HEK293 (cell line): ENCODE measurements around the gene DSCAM.

ENCODE experiments used
- CTCF ChIA-PET: fragments of 350-600 bp; formaldehyde crosslinking; extraction: SDS; loops from one replicate; lab custom pipeline; 2021; ENCODE audit warnings: antibody characterized with exemption; lab: Yijun Ruan, JAX
- POLR2A ChIA-PET: fragments of 300-600 bp; formaldehyde crosslinking; extraction: SDS; loops from one replicate; lab custom pipeline; 2020; ENCODE audit warnings: antibody characterized with exemption, inconsistent platforms; lab: Yijun Ruan, JAX
- H3K27ac ChIP-seq: fragments of 200-500 bp; sonication (Bioruptor generic); 2 replicates; pipeline ENCODE4 v1.5.1; 2014; ENCODE audit warnings: low read depth, low read length, control low read depth, inconsistent platforms; ENCODE audit errors: extremely low read depth
- H3K36me3 ChIP-seq, 2 experiments: fragments of 200-500 bp in 1 of 2; sonication (Bioruptor generic) in 1 of 2; 1 replicate in 1 of 2; 2 replicates in 1 of 2; pipeline ENCODE4 v1.5.1; 2014 to 2017; ENCODE audit warnings: inconsistent platforms in 2 of 2, low read length in 2 of 2; ENCODE audit not compliant: control insufficient read depth in 2 of 2, insufficient read depth in 1 of 2
- H3K4me1 ChIP-seq: fragments of 200-500 bp; sonication (Bioruptor generic); 2 replicates; pipeline ENCODE4 v1.5.1; 2014; ENCODE audit warnings: mild to moderate bottlenecking, low read length, inconsistent platforms; ENCODE audit not compliant: control insufficient read depth, insufficient read depth
- H3K4me3 ChIP-seq: 2 replicates; pipeline ENCODE4 v1.5.1; 2011; ENCODE audit warnings: low read depth, mild to moderate bottlenecking, control low read depth, low read length, moderate library complexity
- H3K9me3 ChIP-seq: fragments of 200-500 bp; sonication (Bioruptor generic); 2 replicates; pipeline ENCODE4 v1.5.1; 2014; ENCODE audit warnings: low read depth, low read length, inconsistent platforms; ENCODE audit not compliant: control insufficient read depth, insufficient read depth
- GFI1B ChIP-seq: fragments of 450-650 bp; formaldehyde crosslinking; IDR thresholded peaks from 2 replicates; pipeline ENCODE4 v1.5.1; 2016; ENCODE audit warnings: missing biosample characterization, missing genetic modification characterization
- GLI2 ChIP-seq: fragments of 450-650 bp; formaldehyde crosslinking; IDR thresholded peaks from 2 replicates; pipeline ENCODE4; 2017; ENCODE audit warnings: missing biosample characterization, missing genetic modification characterization, low read depth, borderline replicate concordance
- GLIS2 ChIP-seq: fragments of 450-650 bp; formaldehyde crosslinking; IDR thresholded peaks from 2 replicates; pipeline ENCODE4 v1.5.1; 2016; ENCODE audit warnings: missing biosample characterization, missing genetic modification characterization
- IKZF3 ChIP-seq: fragments of 450-650 bp; IDR thresholded peaks from 2 replicates; pipeline ENCODE4 v1.5.0; 2018; ENCODE audit warnings: missing biosample characterization, mild to moderate bottlenecking, missing genetic modification characterization, moderate library complexity
- KLF7 ChIP-seq: fragments of 450-650 bp; formaldehyde crosslinking; IDR thresholded peaks from 2 replicates; pipeline ENCODE4 v1.5.1; 2016; ENCODE audit warnings: missing biosample characterization, missing genetic modification characterization, borderline replicate concordance
- KLF8 ChIP-seq: fragments of 450-650 bp; formaldehyde crosslinking; IDR thresholded peaks from 2 replicates; pipeline ENCODE4 v1.5.1; 2016; ENCODE audit warnings: missing biosample characterization, missing genetic modification characterization
- SCRT1 ChIP-seq: fragments of 450-650 bp; formaldehyde crosslinking; IDR thresholded peaks from 2 replicates; pipeline ENCODE4 v1.5.1; 2016; ENCODE audit warnings: missing biosample characterization, missing genetic modification characterization, borderline replicate concordance
- SP7 ChIP-seq: fragments of 450-650 bp; formaldehyde crosslinking; IDR thresholded peaks from 2 replicates; pipeline ENCODE4 v1.5.1; 2016; ENCODE audit warnings: missing biosample characterization, missing genetic modification characterization
- ZBTB1 ChIP-seq: fragments of 450-650 bp; formaldehyde crosslinking; IDR thresholded peaks from 2 replicates; pipeline ENCODE4 v1.5.1; 2016; ENCODE audit warnings: missing biosample characterization, missing genetic modification characterization
- ZBTB17 ChIP-seq: fragments of 450-650 bp; formaldehyde crosslinking; IDR thresholded peaks from 2 replicates; pipeline ENCODE4 v1.5.1; 2016; ENCODE audit warnings: missing biosample characterization, missing genetic modification characterization
- ZBTB21 ChIP-seq: fragments of 450-650 bp; formaldehyde crosslinking; IDR thresholded peaks from 2 replicates; pipeline ENCODE4 v1.5.1; 2017; ENCODE audit warnings: missing biosample characterization, missing genetic modification characterization
- ZBTB7A ChIP-seq: fragments of 450-650 bp; formaldehyde crosslinking; IDR thresholded peaks from 2 replicates; pipeline ENCODE4 v1.5.1; 2016; ENCODE audit warnings: low read depth, missing biosample characterization, missing genetic modification characterization
- ZNF112 ChIP-seq: fragments of 450-650 bp; formaldehyde crosslinking; IDR thresholded peaks from 2 replicates; pipeline ENCODE4 v1.5.0; 2017; ENCODE audit warnings: missing biosample characterization, missing genetic modification characterization
- ZNF140 ChIP-seq: fragments of 450-650 bp; formaldehyde crosslinking; IDR thresholded peaks from 2 replicates; pipeline ENCODE4 v1.5.1; 2016; ENCODE audit warnings: missing biosample characterization, missing genetic modification characterization
- ZNF2 ChIP-seq: fragments of 450-650 bp; formaldehyde crosslinking; IDR thresholded peaks from 2 replicates; pipeline ENCODE4 v1.5.1; 2016; ENCODE audit warnings: missing biosample characterization, missing genetic modification characterization
- ZNF211 ChIP-seq: fragments of 450-650 bp; formaldehyde crosslinking; IDR thresholded peaks from 2 replicates; pipeline ENCODE4 v1.5.1; 2016; ENCODE audit warnings: low read depth, missing biosample characterization, missing genetic modification characterization
- ZNF311 ChIP-seq: fragments of 450-650 bp; formaldehyde crosslinking; IDR thresholded peaks from 2 replicates; pipeline ENCODE4 v1.5.1; 2017; ENCODE audit warnings: missing biosample characterization, missing genetic modification characterization, borderline replicate concordance
- ZNF416 ChIP-seq: fragments of 450-650 bp; formaldehyde crosslinking; IDR thresholded peaks from 2 replicates; pipeline ENCODE4 v1.5.1; 2016; ENCODE audit warnings: missing biosample characterization, missing genetic modification characterization
- ZNF423 ChIP-seq: fragments of 450-650 bp; formaldehyde crosslinking; IDR thresholded peaks from 2 replicates; pipeline ENCODE4 v1.5.1; 2016; ENCODE audit warnings: missing biosample characterization, missing genetic modification characterization
- ZNF433 ChIP-seq: fragments of 450-650 bp; formaldehyde crosslinking; IDR thresholded peaks from 2 replicates; pipeline ENCODE4 v1.5.1; 2016; ENCODE audit warnings: missing biosample characterization, missing genetic modification characterization, low read depth
- ZNF510 ChIP-seq: fragments of 450-650 bp; formaldehyde crosslinking; IDR thresholded peaks from 2 replicates; pipeline ENCODE4 v1.5.1; 2018; ENCODE audit warnings: mild to moderate bottlenecking, missing genetic modification characterization, missing biosample characterization; ENCODE audit not compliant: insufficient replicate concordance
- ZNF555 ChIP-seq: fragments of 450-650 bp; formaldehyde crosslinking; conservative IDR thresholded peaks from 2 replicates; pipeline ENCODE4 v1.5.1; 2017; ENCODE audit warnings: missing biosample characterization, mild to moderate bottlenecking, missing genetic modification characterization, inconsistent platforms
- ZNF600 ChIP-seq: fragments of 450-650 bp; formaldehyde crosslinking; IDR thresholded peaks from 2 replicates; pipeline ENCODE4 v1.5.1; 2016; ENCODE audit warnings: missing biosample characterization, missing genetic modification characterization
- ZNF610 ChIP-seq: fragments of 450-650 bp; formaldehyde crosslinking; IDR thresholded peaks from 2 replicates; pipeline ENCODE4 v1.5.1; 2016; ENCODE audit warnings: missing biosample characterization, missing genetic modification characterization, borderline replicate concordance
- ZNF660 ChIP-seq: fragments of 450-650 bp; IDR thresholded peaks from 2 replicates; pipeline ENCODE4 v1.5.1; 2018; ENCODE audit warnings: missing biosample characterization, mild to moderate bottlenecking, missing genetic modification characterization
- ZNF677 ChIP-seq: fragments of 450-650 bp; IDR thresholded peaks from 2 replicates; pipeline ENCODE4 v1.5.0; 2018; ENCODE audit warnings: missing biosample characterization, mild to moderate bottlenecking, missing genetic modification characterization, moderate library complexity
- ZSCAN18 ChIP-seq: fragments of 450-650 bp; formaldehyde crosslinking; IDR thresholded peaks from 2 replicates; pipeline ENCODE4 v1.5.1; 2016; ENCODE audit warnings: missing biosample characterization, missing genetic modification characterization
- TF ChIP-seq, protein P1 (sequence below): fragments of 450-650 bp; formaldehyde crosslinking; IDR thresholded peaks from 2 replicates; pipeline ENCODE4 v1.5.1; 2016; ENCODE audit warnings: missing biosample characterization, missing genetic modification characterization
- TF ChIP-seq, protein P2 (sequence below): fragments of 450-650 bp; formaldehyde crosslinking; IDR thresholded peaks from 2 replicates; pipeline ENCODE4 v1.5.1; 2016; ENCODE audit warnings: missing biosample characterization, missing genetic modification characterization
- TF ChIP-seq, protein P3 (sequence below): fragments of 450-650 bp; formaldehyde crosslinking; IDR thresholded peaks from 2 replicates; pipeline ENCODE4 v1.5.1; 2017; ENCODE audit warnings: missing biosample characterization, missing genetic modification characterization

Gene DSCAM

GRCh38 chr21:39979321-39979720 lies 867.6 kb downstream of the DSCAM start:
- H3K9me3 ChIP-seq, result no peaks in the 10 kb centered on the region
- no peaks in the 10 kb centered on the region for H3K36me3 ChIP-seq
- no peaks in the 10 kb centered on the region for H3K4me1 ChIP-seq
- no peak overlapping the region for H3K27ac ChIP-seq
- ChIA-PET POLR2A (no interaction called here), CTCF (interaction anchor here (0.6 kb wide), 1 partner anchor 106 kb away, joined by 5 read pairs; no protein-coding TSS in a partner anchor)
- H3K4me3 ChIP-seq, result no peak overlapping the region
- no peak for TF ChIP-seq ZNF211 (tag by site-specific recombination)
- TF ChIP-seq ZBTB21 (tag by site-specific recombination), result no peak
- no peak for TF ChIP-seq ZNF140
- TF ChIP-seq ZBTB1 (tag by site-specific recombination), result no peak
- TF ChIP-seq SCRT1 (tag by site-specific recombination), result no peak
- TF ChIP-seq ZNF112 (tag by site-specific recombination), result no peak
- no peak for TF ChIP-seq ZNF600
- no peak for TF ChIP-seq ZBTB7A
- TF ChIP-seq, protein P1, sequence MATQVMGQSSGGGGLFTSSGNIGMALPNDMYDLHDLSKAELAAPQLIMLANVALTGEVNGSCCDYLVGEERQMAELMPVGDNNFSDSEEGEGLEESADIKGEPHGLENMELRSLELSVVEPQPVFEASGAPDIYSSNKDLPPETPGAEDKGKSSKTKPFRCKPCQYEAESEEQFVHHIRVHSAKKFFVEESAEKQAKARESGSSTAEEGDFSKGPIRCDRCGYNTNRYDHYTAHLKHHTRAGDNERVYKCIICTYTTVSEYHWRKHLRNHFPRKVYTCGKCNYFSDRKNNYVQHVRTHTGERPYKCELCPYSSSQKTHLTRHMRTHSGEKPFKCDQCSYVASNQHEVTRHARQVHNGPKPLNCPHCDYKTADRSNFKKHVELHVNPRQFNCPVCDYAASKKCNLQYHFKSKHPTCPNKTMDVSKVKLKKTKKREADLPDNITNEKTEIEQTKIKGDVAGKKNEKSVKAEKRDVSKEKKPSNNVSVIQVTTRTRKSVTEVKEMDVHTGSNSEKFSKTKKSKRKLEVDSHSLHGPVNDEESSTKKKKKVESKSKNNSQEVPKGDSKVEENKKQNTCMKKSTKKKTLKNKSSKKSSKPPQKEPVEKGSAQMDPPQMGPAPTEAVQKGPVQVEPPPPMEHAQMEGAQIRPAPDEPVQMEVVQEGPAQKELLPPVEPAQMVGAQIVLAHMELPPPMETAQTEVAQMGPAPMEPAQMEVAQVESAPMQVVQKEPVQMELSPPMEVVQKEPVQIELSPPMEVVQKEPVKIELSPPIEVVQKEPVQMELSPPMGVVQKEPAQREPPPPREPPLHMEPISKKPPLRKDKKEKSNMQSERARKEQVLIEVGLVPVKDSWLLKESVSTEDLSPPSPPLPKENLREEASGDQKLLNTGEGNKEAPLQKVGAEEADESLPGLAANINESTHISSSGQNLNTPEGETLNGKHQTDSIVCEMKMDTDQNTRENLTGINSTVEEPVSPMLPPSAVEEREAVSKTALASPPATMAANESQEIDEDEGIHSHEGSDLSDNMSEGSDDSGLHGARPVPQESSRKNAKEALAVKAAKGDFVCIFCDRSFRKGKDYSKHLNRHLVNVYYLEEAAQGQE (tag by site-specific recombination), result no peak
- no peak for TF ChIP-seq ZNF510 (tag by site-specific recombination)
- TF ChIP-seq SP7 (tag by site-specific recombination), result no peak
- no peak for TF ChIP-seq IKZF3 (tag by site-specific recombination)
- TF ChIP-seq, protein P2, sequence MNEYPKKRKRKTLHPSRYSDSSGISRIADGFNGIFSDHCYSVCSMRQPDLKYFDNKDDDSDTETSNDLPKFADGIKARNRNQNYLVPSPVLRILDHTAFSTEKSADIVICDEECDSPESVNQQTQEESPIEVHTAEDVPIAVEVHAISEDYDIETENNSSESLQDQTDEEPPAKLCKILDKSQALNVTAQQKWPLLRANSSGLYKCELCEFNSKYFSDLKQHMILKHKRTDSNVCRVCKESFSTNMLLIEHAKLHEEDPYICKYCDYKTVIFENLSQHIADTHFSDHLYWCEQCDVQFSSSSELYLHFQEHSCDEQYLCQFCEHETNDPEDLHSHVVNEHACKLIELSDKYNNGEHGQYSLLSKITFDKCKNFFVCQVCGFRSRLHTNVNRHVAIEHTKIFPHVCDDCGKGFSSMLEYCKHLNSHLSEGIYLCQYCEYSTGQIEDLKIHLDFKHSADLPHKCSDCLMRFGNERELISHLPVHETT (tag by site-specific recombination), result no peak
- no peak for TF ChIP-seq ZNF433 (tag by site-specific recombination)
- TF ChIP-seq GFI1B (tag by site-specific recombination), result no peak
- no peak for TF ChIP-seq ZNF660 (tag by site-specific recombination)
- TF ChIP-seq ZNF311, result no peak
- no peak for TF ChIP-seq ZNF677 (tag by site-specific recombination)
- TF ChIP-seq GLI2 (tag by site-specific recombination), result no peak
- no peak for TF ChIP-seq GLIS2 (tag by site-specific recombination)
- TF ChIP-seq, all 188 proteins: peak for 0

- ChIA-PET CTCF (no interaction called here), POLR2A (no interaction called here)
- no peaks in the 10 kb centered on the region for H3K4me1 ChIP-seq
- H3K4me3 ChIP-seq, result no peak overlapping the region
- no peak overlapping the region for H3K27ac ChIP-seq
- H3K9me3 ChIP-seq, result no peaks in the 10 kb centered on the region
- no peaks in the 10 kb centered on the region for H3K36me3 ChIP-seq
- TF ChIP-seq ZNF2 (tag by site-specific recombination) (no peak), ZNF423 (no peak), ZSCAN18 (tag by site-specific recombination) (no peak), ZNF555 (no peak), ZNF416 (tag by site-specific recombination) (no peak), KLF7 (tag by site-specific recombination) (no peak), ZNF610 (tag by site-specific recombination) (no peak), KLF8 (tag by site-specific recombination) (no peak), ZBTB17 (tag by site-specific recombination) (no peak)
- TF ChIP-seq, protein P3, sequence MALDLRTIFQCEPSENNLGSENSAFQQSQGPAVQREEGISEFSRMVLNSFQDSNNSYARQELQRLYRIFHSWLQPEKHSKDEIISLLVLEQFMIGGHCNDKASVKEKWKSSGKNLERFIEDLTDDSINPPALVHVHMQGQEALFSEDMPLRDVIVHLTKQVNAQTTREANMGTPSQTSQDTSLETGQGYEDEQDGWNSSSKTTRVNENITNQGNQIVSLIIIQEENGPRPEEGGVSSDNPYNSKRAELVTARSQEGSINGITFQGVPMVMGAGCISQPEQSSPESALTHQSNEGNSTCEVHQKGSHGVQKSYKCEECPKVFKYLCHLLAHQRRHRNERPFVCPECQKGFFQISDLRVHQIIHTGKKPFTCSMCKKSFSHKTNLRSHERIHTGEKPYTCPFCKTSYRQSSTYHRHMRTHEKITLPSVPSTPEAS (tag by site-specific recombination), result no peak
Observed at GRCh38 chr21:39976800-39977199, 870.2 kb downstream of the DSCAM start.
